ENCODE measurements around the gene GPX7.

DNA sequence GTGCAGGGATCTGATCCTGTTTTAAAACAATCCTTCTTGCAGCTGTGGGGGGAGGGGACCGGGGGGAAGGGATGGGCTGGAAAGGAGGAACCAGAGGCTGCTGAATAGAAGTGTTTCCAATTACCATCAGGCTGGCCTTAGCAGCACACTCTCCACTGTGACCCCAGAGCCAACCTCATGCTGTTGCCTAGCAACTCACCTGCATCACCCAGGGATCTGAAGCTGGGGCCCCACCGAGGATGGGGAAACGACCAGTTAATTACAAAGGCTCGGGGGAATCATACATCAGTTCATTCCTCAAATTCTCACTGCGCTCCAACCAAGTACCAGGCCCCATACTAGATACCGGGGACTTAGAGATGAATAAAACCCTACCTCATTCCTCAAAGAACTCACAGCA, 11.9 kb upstream of the GPX7 start:
- TF ChIP-seq CTCF (IDR thresholded peaks at IDR 0.05; ENCODE audit: insufficient read depth, low read length), result no peak
- no peak for TF ChIP-seq POLR2AphosphoS5 (IDR thresholded peaks at IDR 0.05; ENCODE audit: low read depth)

Data from HL-60 (cell line).